OCI-LY3 (cell line): ENCODE measurements around the gene ASMTL.

Experiments used
- CTCF ChIP-seq: fragments of 200-600, 300-600 bp; sonication (generic); IDR thresholded peaks from 2 replicates; pipeline ENCODE4 v1.5.1; 2014; ENCODE audit warnings: antibody characterized with exemption, low read length, low read depth
- EZH2phosphoT487 ChIP-seq: fragments of 200-600 bp; shearing (Covaris generic); IDR thresholded peaks from 2 replicates; pipeline ENCODE4 v1.6.1; 2018; ENCODE audit warnings: antibody characterized with exemption, mixed run types, low read depth

GRCh38 chrX:1416327-1416784 lies 36.4 kb downstream of the ASMTL start:
- TF ChIP-seq CTCF (no peak), EZH2phosphoT487 (no peak)
